ENCODE results near the gene TDRD15.

GRCh38 chr2:21146638-21147037, 22.9 kb downstream of the TDRD15 start:
- TF ChIP-seq CTCF (IDR thresholded peaks at IDR 0.05): no peak
- no peak for TF ChIP-seq POLR2AphosphoS5 (IDR thresholded peaks at IDR 0.05; ENCODE audit: insufficient read depth in 1 of 2, low read depth in 1 of 2)
